Muscle of leg (tissue), 11 donors: ENCODE results near the gene PIN4. TPM values are rescaled to one million over a fixed set of nuclear protein-coding genes. Genes with fewer than 3 reads are reported as not detected.
A peak's percentile ranks its signal among the peaks of the same experiment; 100 is the strongest.
"Not testable (repeated sequence)": the region's sequence is repeated elsewhere in the genome, so short reads cannot be mapped to it uniquely, and the experiment has no call there.

Experiments used
- DNase-seq: peaks from one replicate; pipeline ENCODE4 v3.0.0; 2013
- H3K27ac ChIP-seq: one replicate; pipeline ENCODE4 v1.5.1; 2013; ENCODE audit warnings: mild to moderate bottlenecking, low read length, control low read depth
- H3K27me3 ChIP-seq: one replicate; pipeline ENCODE4 v1.6.1; 2013; ENCODE audit warnings: low read length; ENCODE audit not compliant: control insufficient read depth, insufficient read depth
- H3K36me3 ChIP-seq: one replicate; pipeline ENCODE4 v1.6.1; 2013; ENCODE audit warnings: low read length; ENCODE audit not compliant: control insufficient read depth, insufficient read depth
- H3K4me1 ChIP-seq: one replicate; pipeline ENCODE4 v1.6.1; 2013; ENCODE audit warnings: low read length; ENCODE audit not compliant: control insufficient read depth, insufficient read depth
- H3K4me3 ChIP-seq: one replicate; pipeline ENCODE4 v1.5.1; 2013; ENCODE audit warnings: low read length, control low read depth
- H3K9me3 ChIP-seq: replicated peaks from 2 replicates; pipeline ENCODE4 v1.6.1; 2013; ENCODE audit warnings: low read depth, low read length; ENCODE audit not compliant: control insufficient read depth
- WGBS: methylation state at CpG from one replicate; pipeline ENCODE4 v1.1.5; 2013; ENCODE audit warnings: missing lambda C conversion rate; ENCODE audit not compliant: insufficient coverage; 5-methylcytosine and 5-hydroxymethylcytosine counted together
- polyA plus RNA-seq, 8 donors: library from polyadenylated mRNA; unstranded; fragments of 120-200 nt; gene quantifications; one replicate each; pipeline versions ENCODE4 v1.2.1 to v1.2.3, GENCODE V29; 2013; ENCODE audit warnings: inconsistent platforms in 1 of 8, low replicate concordance in 1 of 8; ENCODE audit not compliant: insufficient read length in 8 of 8, insufficient read depth in 1 of 8
- total RNA-seq: library from RNA; stranded (reverse); fragments of 120-200 nt; gene quantifications from one replicate; pipeline ENCODE4 v1.2.4, GENCODE V29; 2013

Gene PIN4
- total and polyA plus RNA-seq, 9 donors: 19.6 to 40.0 (median 33.1) TPM

DNA sequence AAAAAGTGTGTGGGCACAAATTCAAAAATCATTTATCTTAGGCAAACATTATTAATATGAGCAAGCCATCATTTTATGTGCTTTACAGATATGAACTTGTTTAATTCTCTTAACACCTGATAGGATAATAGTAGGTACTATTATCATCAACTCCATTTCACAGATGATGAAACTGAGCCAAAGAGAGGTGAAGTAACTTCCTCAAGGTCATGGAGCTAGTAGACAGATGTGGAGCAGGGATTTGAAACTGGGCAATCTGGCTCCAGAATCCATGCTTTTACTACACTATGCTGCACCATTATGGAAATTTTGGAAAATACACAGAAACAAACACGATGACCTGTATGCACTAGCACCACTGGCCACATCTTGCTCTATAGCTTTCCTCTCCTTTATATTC, 1.0 kb upstream of the PIN4 start:
- WGBS: no CpG with 5 or more reads among the region's 1 CpG
- Histone ChIP-seq H3K4me3 (no peak overlapping the region), H3K36me3 (no peaks in the 10 kb centered on the region), H3K4me1 (peaks cover 3% of the 10 kb centered on the region), H3K27me3 (peaks cover 20% of the 10 kb centered on the region), H3K9me3 (no peaks in the 10 kb centered on the region), H3K27ac (no peak overlapping the region)
- DNase-seq: peak; percentile 9

DNA sequence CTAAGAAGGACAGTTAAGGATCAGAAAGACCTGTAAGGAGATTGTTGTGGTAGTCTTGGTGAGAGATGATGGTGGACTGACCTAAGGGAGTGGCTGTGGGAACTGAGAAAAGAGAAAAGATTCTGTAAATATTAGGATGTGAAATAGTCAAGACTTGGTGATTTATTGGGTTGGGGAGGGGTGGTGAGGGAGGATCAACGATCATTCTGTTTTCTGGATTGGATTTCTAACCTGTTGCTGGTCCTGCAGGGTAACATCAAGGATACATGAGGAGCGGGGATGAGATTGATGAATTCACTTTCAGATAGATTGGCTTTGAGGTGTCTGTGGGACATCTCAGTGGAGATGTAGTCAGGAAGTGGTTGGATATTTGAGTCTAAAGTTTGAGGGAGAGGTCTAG, 1.4 kb downstream of the PIN4 start:
- H3K4me3 ChIP-seq: no peak overlapping the region

DNA sequence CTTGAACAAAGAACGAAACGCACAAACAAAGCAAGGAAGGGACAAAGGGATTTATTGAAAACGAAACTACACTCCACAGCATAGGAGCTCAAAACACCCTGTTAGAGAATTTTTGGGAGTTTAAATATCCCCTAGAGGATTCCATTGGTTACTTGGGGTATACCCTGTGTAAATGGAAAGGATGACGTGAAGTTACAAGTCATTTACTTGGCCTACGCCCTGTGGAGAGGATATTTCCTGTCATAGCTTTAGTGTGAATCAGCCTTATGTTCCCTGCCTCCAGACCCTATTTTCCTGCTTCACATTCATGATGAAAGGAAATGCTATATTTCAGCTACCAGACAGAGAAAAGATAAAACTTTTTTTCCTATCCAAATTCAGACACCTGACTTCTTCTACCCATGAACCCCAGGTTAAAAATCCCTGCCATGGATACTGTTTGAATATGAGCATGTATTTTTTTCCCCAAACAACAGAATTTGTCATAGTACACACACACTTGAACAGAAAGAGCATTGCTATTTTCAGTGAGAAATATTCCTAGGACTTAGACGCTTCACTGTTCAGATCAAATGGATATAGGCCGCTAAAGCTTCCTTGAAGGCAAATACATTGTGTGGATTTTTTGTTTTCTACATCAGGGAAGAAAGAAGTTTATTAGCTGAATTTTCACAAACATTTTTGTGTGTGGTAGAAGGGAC, 20.4 kb downstream of the PIN4 start:
- H3K4me1 ChIP-seq: no peaks in the 10 kb centered on the region
- H3K9me3 ChIP-seq: no peaks in the 10 kb centered on the region
- no peak overlapping the region for H3K27ac ChIP-seq
- DNase-seq: peak; percentile 59
- H3K27me3 ChIP-seq: peaks cover 28% of the 10 kb centered on the region
- H3K36me3 ChIP-seq: peaks cover 13% of the 10 kb centered on the region
- H3K4me3 ChIP-seq: no peak overlapping the region
- WGBS: 88% methylated on average over 1 of the region's 7 CpGs

More for the DNA sequence above, 1.4 kb downstream of the PIN4 start:
- Histone ChIP-seq H3K27me3 (peaks cover 19% of the 10 kb centered on the region), H3K27ac (no peak overlapping the region), H3K36me3 (no peaks in the 10 kb centered on the region), H3K4me1 (peaks cover 3% of the 10 kb centered on the region), H3K9me3 (no peaks in the 10 kb centered on the region)
- DNase-seq: no peak
- WGBS: 71% methylated on average over 2 of the region's 2 CpGs

- Histone ChIP-seq H3K27ac (no peak overlapping the region), H3K9me3 (no peaks in the 10 kb centered on the region), H3K4me3 (no peak overlapping the region), H3K27me3 (peaks cover 28% of the 10 kb centered on the region), H3K4me1 (no peaks in the 10 kb centered on the region), H3K36me3 (peaks cover 13% of the 10 kb centered on the region)
- no CpG with 5 or more reads among the region's 4 CpGs for WGBS
- no peak for DNase-seq
Observed at GRCh38 chrX:72202792-72203401, 21.3 kb downstream of the PIN4 start.

DNA sequence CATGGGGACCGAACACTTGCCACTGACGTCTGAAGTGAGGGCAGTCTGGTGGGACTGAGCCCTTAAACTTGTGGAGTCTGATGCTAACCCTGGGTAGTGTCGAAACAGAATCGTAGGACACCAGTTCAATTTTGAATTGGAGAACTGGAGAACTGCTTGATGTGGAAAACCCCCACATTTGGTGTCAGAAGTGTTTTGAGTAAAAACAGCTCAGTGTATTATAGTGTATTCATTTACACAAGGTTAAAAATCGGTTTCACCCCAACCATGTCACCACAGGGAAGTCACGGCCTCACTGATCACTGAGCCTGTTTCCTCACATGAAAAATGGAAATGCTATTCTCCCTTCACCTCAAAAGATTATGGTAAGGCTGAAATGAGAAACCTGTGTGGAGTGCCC, 21.9 kb downstream of the PIN4 start:
- H3K27ac ChIP-seq: no peak overlapping the region
- H3K9me3 ChIP-seq: no peaks in the 10 kb centered on the region
- no peaks in the 10 kb centered on the region for H3K4me1 ChIP-seq
- H3K27me3 ChIP-seq: peaks cover 27% of the 10 kb centered on the region
- H3K36me3 ChIP-seq: peaks cover 13% of the 10 kb centered on the region
- DNase-seq: no peak
- WGBS: 72% methylated on average over 4 of the region's 6 CpGs
- no peak overlapping the region for H3K4me3 ChIP-seq

GRCh38 chrX:72205706-72206105, 24.1 kb downstream of the PIN4 start:
- no peak overlapping the region for H3K4me3 ChIP-seq

DNA sequence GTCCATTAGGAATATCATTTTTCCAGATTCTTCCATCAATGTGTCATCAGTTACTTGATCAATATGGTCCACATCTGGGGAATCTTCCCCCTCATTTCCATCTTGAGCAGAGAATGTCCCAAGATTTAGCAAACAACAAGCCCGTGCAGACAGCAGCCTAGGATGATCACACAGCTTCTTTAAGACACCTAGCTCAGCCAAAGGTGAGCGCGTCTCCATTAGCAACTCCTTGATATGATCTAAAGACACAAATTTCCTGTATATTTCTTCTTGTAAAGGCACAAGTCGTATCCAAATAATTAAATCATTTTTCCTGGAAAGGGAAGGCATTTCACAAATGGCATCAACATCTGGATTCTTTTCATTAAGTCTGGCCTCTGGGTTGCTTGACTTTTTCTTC, 25.8 kb downstream of the PIN4 start:
- peaks cover 2% of the 10 kb centered on the region for H3K4me1 ChIP-seq
- peak overlapping the region; percentile 66 for H3K27ac ChIP-seq
- H3K36me3 ChIP-seq: no peaks in the 10 kb centered on the region
- H3K9me3 ChIP-seq: no peaks in the 10 kb centered on the region
- no peak overlapping the region for H3K4me3 ChIP-seq
- 43% methylated on average over 1 of the region's 4 CpGs for WGBS
- peaks cover 19% of the 10 kb centered on the region for H3K27me3 ChIP-seq
- peak; percentile 79 for DNase-seq

More at GRCh38 chrX:72205706-72206105, 24.1 kb downstream of the PIN4 start:
- Histone ChIP-seq H3K36me3 (no peaks in the 10 kb centered on the region), H3K27ac (no peak overlapping the region), H3K27me3 (peaks cover 22% of the 10 kb centered on the region), H3K4me1 (peaks cover 2% of the 10 kb centered on the region), H3K9me3 (no peaks in the 10 kb centered on the region)
- WGBS: 29% methylated on average over 1 of the region's 2 CpGs
- peak; percentile 73 for DNase-seq

DNA sequence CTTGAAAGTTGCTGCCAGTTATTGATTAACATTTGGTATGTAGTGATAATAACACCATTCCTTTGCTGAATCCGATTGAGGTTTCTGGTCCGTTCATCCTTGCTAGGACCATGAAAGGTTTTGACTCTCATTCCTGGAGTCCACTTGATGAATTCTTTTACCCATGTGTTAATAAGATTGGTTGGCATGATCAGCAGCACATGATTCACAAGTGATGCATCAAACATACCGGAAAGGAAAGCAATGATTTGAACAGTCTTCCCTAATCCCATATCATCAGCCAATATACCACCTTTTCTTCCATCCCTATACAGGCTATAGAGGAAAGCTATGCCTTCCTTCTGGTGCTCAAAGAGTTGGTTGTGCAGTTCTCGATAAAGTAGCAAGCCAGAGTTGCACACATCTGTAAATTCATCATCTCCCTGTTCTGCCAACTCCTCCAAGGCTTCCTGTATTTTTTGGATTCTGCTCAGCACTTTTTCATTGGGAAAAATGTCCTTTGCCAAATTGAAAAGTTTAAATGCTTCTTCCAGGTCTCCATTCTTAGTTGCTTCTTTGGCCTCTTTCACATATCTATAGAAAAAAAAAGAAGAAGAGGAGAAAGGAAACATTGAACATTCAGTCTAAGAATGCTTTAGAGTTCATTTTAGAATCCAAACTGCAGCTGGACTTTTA, 26.7 kb downstream of the PIN4 start:
- Histone ChIP-seq H3K27ac (peak overlapping the region; percentile 25), H3K36me3 (no peaks in the 10 kb centered on the region), H3K4me1 (peaks cover 2% of the 10 kb centered on the region), H3K27me3 (peaks cover 15% of the 10 kb centered on the region), H3K4me3 (no peak overlapping the region), H3K9me3 (no peaks in the 10 kb centered on the region)
- no CpG with 5 or more reads among the region's 4 CpGs for WGBS
- DNase-seq: peak; percentile 93

- Histone ChIP-seq H3K4me1 (no peaks in the 10 kb centered on the region), H3K9me3 (no peaks in the 10 kb centered on the region), H3K4me3 (no peak overlapping the region), H3K27ac (no peak overlapping the region), H3K36me3 (no peaks in the 10 kb centered on the region), H3K27me3 (peaks cover 10% of the 10 kb centered on the region)
- no CpG with 5 or more reads among the region's 1 CpG for WGBS
- DNase-seq: no peak
Observed at GRCh38 chrX:72216973-72217372, 35.4 kb downstream of the PIN4 start.

GRCh38 chrX:72220375-72220774, 38.8 kb downstream of the PIN4 start:
- not testable (repeated sequence) for DNase-seq, H3K4me1 ChIP-seq, H3K36me3 ChIP-seq, H3K9me3 ChIP-seq, H3K4me3 ChIP-seq, H3K27ac ChIP-seq
- H3K27me3 ChIP-seq: peaks cover 15% of the 10 kb centered on the region
- WGBS: 100% methylated on average over 2 of the region's 3 CpGs
